Measurements from ENCODE around the gene EXOC3L1. TPM values are rescaled to one million over a fixed set of nuclear protein-coding genes. Genes with fewer than 3 reads are reported as not detected.

The EXOC3L1 gene
- polyA plus RNA-seq, 2 of the 4 experiments (the other 2 are of a cell fraction), result 0.06 TPM; not detected in 1

DNA sequence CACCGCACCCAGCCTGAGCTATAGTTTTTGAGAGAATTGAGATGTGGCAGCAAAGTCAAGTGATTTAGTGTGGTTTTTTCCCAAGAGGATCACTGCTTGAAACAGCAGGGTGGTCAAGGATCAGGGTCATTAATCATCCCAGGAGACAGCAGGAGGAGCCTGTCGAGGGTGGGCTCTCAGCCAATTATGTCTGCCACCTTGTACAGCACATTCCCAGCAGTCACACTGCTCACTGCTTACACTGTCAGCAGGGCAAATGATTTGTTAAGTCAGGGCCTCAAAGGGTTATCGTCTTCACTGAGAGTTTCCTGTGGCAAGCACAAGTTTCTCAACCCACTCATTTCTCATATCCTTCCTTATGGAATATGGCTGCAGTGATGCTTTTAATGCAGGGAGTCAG is 52.3 kb downstream of the EXOC3L1 start:
- FAIRE-seq, result no peak
- POLR2A ChIA-PET, result no interaction called here
- Histone ChIP-seq H3K27ac (no peak overlapping the region), H3K4me2 (no peak overlapping the region), H3K9me3 (no peaks in the 10 kb centered on the region), H3K4me3 (no peak overlapping the region), H3K4me1 (no peaks in the 10 kb centered on the region)
- no peak for TF ChIP-seq HOXB13 (CRISPR knock-in tag; IDR thresholded peaks at IDR 0.05; ENCODE audit: low read depth)
- no peak for TF ChIP-seq FOSL2 (IDR thresholded peaks at IDR 0.05)
- TF ChIP-seq FOSL2 (CRISPR knock-in tag; IDR thresholded peaks at IDR 0.05), result no peak
- TF ChIP-seq, protein P1, sequence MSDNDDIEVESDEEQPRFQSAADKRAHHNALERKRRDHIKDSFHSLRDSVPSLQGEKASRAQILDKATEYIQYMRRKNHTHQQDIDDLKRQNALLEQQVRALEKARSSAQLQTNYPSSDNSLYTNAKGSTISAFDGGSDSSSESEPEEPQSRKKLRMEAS (IDR thresholded peaks at IDR 0.05), result no peak
- no peak for TF ChIP-seq BHLHE40 (IDR thresholded peaks at IDR 0.05; ENCODE audit: low read depth, low read length)
- no peak for TF ChIP-seq NPAS2 (CRISPR knock-in tag; IDR thresholded peaks at IDR 0.05; ENCODE audit: borderline replicate concordance)
- TF ChIP-seq HOXB5 (CRISPR knock-in tag; IDR thresholded peaks at IDR 0.05), result no peak
- no peak for TF ChIP-seq ELK1 (IDR thresholded peaks at IDR 0.05; ENCODE audit: low read depth, low read length)
- TF ChIP-seq CHD2 (IDR thresholded peaks at IDR 0.05; ENCODE audit: low read length, partially characterized antibody), result no peak
- TF ChIP-seq HEYL (CRISPR knock-in tag; IDR thresholded peaks at IDR 0.05), result no peak
- TF ChIP-seq MYC (IDR thresholded peaks at IDR 0.05; ENCODE audit: borderline replicate concordance, low read length), result no peak
- no peak for TF ChIP-seq NR3C1 (IDR thresholded peaks at IDR 0.05)
- TF ChIP-seq CBX2 (IDR thresholded peaks at IDR 0.05; ENCODE audit: borderline replicate concordance, low read depth), result no peak
- TF ChIP-seq ESRRA (IDR thresholded peaks at IDR 0.05; ENCODE audit: borderline replicate concordance, low read length), result no peak
- no peak for TF ChIP-seq RARB (CRISPR knock-in tag; IDR thresholded peaks at IDR 0.05)
- no peak for TF ChIP-seq POLR2AphosphoS2 (conservative IDR thresholded peaks at IDR 0.05; ENCODE audit: low read length)
- TF ChIP-seq RNF2 (IDR thresholded peaks at IDR 0.05; ENCODE audit: borderline replicate concordance, low read depth), result no peak
- TF ChIP-seq, protein P2, sequence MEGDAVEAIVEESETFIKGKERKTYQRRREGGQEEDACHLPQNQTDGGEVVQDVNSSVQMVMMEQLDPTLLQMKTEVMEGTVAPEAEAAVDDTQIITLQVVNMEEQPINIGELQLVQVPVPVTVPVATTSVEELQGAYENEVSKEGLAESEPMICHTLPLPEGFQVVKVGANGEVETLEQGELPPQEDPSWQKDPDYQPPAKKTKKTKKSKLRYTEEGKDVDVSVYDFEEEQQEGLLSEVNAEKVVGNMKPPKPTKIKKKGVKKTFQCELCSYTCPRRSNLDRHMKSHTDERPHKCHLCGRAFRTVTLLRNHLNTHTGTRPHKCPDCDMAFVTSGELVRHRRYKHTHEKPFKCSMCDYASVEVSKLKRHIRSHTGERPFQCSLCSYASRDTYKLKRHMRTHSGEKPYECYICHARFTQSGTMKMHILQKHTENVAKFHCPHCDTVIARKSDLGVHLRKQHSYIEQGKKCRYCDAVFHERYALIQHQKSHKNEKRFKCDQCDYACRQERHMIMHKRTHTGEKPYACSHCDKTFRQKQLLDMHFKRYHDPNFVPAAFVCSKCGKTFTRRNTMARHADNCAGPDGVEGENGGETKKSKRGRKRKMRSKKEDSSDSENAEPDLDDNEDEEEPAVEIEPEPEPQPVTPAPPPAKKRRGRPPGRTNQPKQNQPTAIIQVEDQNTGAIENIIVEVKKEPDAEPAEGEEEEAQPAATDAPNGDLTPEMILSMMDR (IDR thresholded peaks at IDR 0.05), result no peak
- TF ChIP-seq EHMT2 (IDR thresholded peaks at IDR 0.05; ENCODE audit: low read depth), result no peak
- TF ChIP-seq CHD4 (IDR thresholded peaks at IDR 0.05; ENCODE audit: borderline replicate concordance), result no peak
- CTCF ChIA-PET, result interaction anchor here (0.7 to 15.6 kb wide), 7 partner anchors 17 to 177 kb away, joined by 3 to 193 read pairs (median 3); partner anchors contain the start of genes B3GNT9 and CES3
- 71% methylated on average over 3 of the region's 3 CpGs for WGBS (ENCODE audit: missing lambda C conversion rate)
- ATAC-seq, result no peak
- no peak for DNase-seq (ENCODE audit: low read depth in 1 of 2, low spot score in 1 of 2)

Small RNA genes lying within 50 kb of the gene (small RNA-seq; reads per million reads assigned to genes)
- gene MIR328, result 0 to 6.3 (median 2.0) reads per million in 6 experiments

Other genes starting within 250 kb of the EXOC3L1 start
- 3.8 and 4.1 TPM in 2 replicates for gene CES3, start 228.9 kb downstream of the EXOC3L1 start, polyA plus RNA-seq (2011; rRNA removed)
- 2.1 to 2.7 TPM (median 2.3 TPM) in 3 replicates for gene CES3, start 228.9 kb downstream of the EXOC3L1 start, polyA plus RNA-seq (2017; fragmentation: RNase III; extraction: RNeasy Plus Mini Kit Qiagen cat#74134 plus additional on column Dnase treatment)
- 3.5 and 4.4 TPM in 2 replicates for gene CES4A, start 201.5 kb downstream of the EXOC3L1 start, polyA plus RNA-seq (2011; rRNA removed)
- gene CES4A, start 201.5 kb downstream of the EXOC3L1 start, polyA plus RNA-seq (2017; fragmentation: RNase III; extraction: RNeasy Plus Mini Kit Qiagen cat#74134 plus additional on column Dnase treatment), result 2.5 to 3.5 TPM (median 2.8 TPM) in 3 replicates
- 35.9 and 61.3 TPM in 2 replicates for gene CBFB, start 161.0 kb downstream of the EXOC3L1 start, polyA plus RNA-seq (2011; rRNA removed)
- 26.0 to 29.3 TPM (median 27.7 TPM) in 3 replicates for gene CBFB, start 161.0 kb downstream of the EXOC3L1 start, polyA plus RNA-seq (2017; fragmentation: RNase III; extraction: RNeasy Plus Mini Kit Qiagen cat#74134 plus additional on column Dnase treatment)
- 37.6 and 48.6 TPM in 2 replicates for gene PHAF1, start 80.2 kb downstream of the EXOC3L1 start, polyA plus RNA-seq (2011; rRNA removed)
- 20.7 to 21.6 TPM (median 20.9 TPM) in 3 replicates for gene PHAF1, start 80.2 kb downstream of the EXOC3L1 start, polyA plus RNA-seq (2017; fragmentation: RNase III; extraction: RNeasy Plus Mini Kit Qiagen cat#74134 plus additional on column Dnase treatment)
- gene B3GNT9, start 39.1 kb downstream of the EXOC3L1 start, polyA plus RNA-seq (2011; rRNA removed), result 6.8 and 8.5 TPM in 2 replicates
- 6.7 to 9.3 TPM (median 9.0 TPM) in 3 replicates for gene B3GNT9, start 39.1 kb downstream of the EXOC3L1 start, polyA plus RNA-seq (2017; fragmentation: RNase III; extraction: RNeasy Plus Mini Kit Qiagen cat#74134 plus additional on column Dnase treatment)
- gene TRADD, start 30.2 kb downstream of the EXOC3L1 start, polyA plus RNA-seq (2011; rRNA removed), result 7.8 and 9.1 TPM in 2 replicates
- 13.2 to 15.2 TPM (median 15.2 TPM) in 3 replicates for gene TRADD, start 30.2 kb downstream of the EXOC3L1 start, polyA plus RNA-seq (2017; fragmentation: RNase III; extraction: RNeasy Plus Mini Kit Qiagen cat#74134 plus additional on column Dnase treatment)
- 5.4 and 5.6 TPM in 2 replicates for gene FBXL8, start 30.2 kb downstream of the EXOC3L1 start, polyA plus RNA-seq (2011; rRNA removed)
- gene FBXL8, start 30.2 kb downstream of the EXOC3L1 start, polyA plus RNA-seq (2017; fragmentation: RNase III; extraction: RNeasy Plus Mini Kit Qiagen cat#74134 plus additional on column Dnase treatment), result 12.5 to 14.4 TPM (median 13.1 TPM) in 3 replicates
- gene HSF4, start 25.4 kb downstream of the EXOC3L1 start, polyA plus RNA-seq (2011; rRNA removed), result 8.3 and 11.7 TPM in 2 replicates
- gene HSF4, start 25.4 kb downstream of the EXOC3L1 start, polyA plus RNA-seq (2017; fragmentation: RNase III; extraction: RNeasy Plus Mini Kit Qiagen cat#74134 plus additional on column Dnase treatment), result 15.3 to 22.0 TPM (median 18.9 TPM) in 3 replicates
- gene NOL3, start 19.6 kb downstream of the EXOC3L1 start, polyA plus RNA-seq (2011; rRNA removed), result 22.6 and 24.4 TPM in 2 replicates
- gene NOL3, start 19.6 kb downstream of the EXOC3L1 start, polyA plus RNA-seq (2017; fragmentation: RNase III; extraction: RNeasy Plus Mini Kit Qiagen cat#74134 plus additional on column Dnase treatment), result 38.5 to 41.3 TPM (median 39.1 TPM) in 3 replicates
- 7.2 and 7.5 TPM in 2 replicates for gene MATCAP1, start 6.2 kb downstream of the EXOC3L1 start, polyA plus RNA-seq (2011; rRNA removed)
- 16.1 to 23.5 TPM (median 20.8 TPM) in 3 replicates for gene MATCAP1, start 6.2 kb downstream of the EXOC3L1 start, polyA plus RNA-seq (2017; fragmentation: RNase III; extraction: RNeasy Plus Mini Kit Qiagen cat#74134 plus additional on column Dnase treatment)
- 65.1 and 71.8 TPM in 2 replicates for gene E2F4, start 2.0 kb upstream of the EXOC3L1 start, polyA plus RNA-seq (2011; rRNA removed)
- gene E2F4, start 2.0 kb upstream of the EXOC3L1 start, polyA plus RNA-seq (2017; fragmentation: RNase III; extraction: RNeasy Plus Mini Kit Qiagen cat#74134 plus additional on column Dnase treatment), result 66.0 to 69.6 TPM (median 66.6 TPM) in 3 replicates
- 0.62 and 1.0 TPM in 2 replicates for gene ELMO3, start 9.0 kb upstream of the EXOC3L1 start, polyA plus RNA-seq (2011; rRNA removed)
- gene ELMO3, start 9.0 kb upstream of the EXOC3L1 start, polyA plus RNA-seq (2017; fragmentation: RNase III; extraction: RNeasy Plus Mini Kit Qiagen cat#74134 plus additional on column Dnase treatment), result 1.3 to 1.5 TPM (median 1.4 TPM) in 3 replicates
- 70.2 and 73.5 TPM in 2 replicates for gene TMEM208, start 37.0 kb upstream of the EXOC3L1 start, polyA plus RNA-seq (2011; rRNA removed)
- gene TMEM208, start 37.0 kb upstream of the EXOC3L1 start, polyA plus RNA-seq (2017; fragmentation: RNase III; extraction: RNeasy Plus Mini Kit Qiagen cat#74134 plus additional on column Dnase treatment), result 103 to 114 TPM (median 114 TPM) in 3 replicates
- 16.1 and 18.1 TPM in 2 replicates for gene FHOD1, start 57.3 kb upstream of the EXOC3L1 start, polyA plus RNA-seq (2011; rRNA removed)
- 29.1 to 34.2 TPM (median 33.6 TPM) in 3 replicates for gene FHOD1, start 57.3 kb upstream of the EXOC3L1 start, polyA plus RNA-seq (2017; fragmentation: RNase III; extraction: RNeasy Plus Mini Kit Qiagen cat#74134 plus additional on column Dnase treatment)
- 0.83 and 1.1 TPM in 2 replicates for gene SLC9A5, start 58.8 kb upstream of the EXOC3L1 start, polyA plus RNA-seq (2011; rRNA removed)
- gene SLC9A5, start 58.8 kb upstream of the EXOC3L1 start, polyA plus RNA-seq (2017; fragmentation: RNase III; extraction: RNeasy Plus Mini Kit Qiagen cat#74134 plus additional on column Dnase treatment), result 1.6 to 2.6 TPM (median 2.5 TPM) in 3 replicates
- 10.0 and 17.7 TPM in 2 replicates for gene PLEKHG4, start 89.4 kb upstream of the EXOC3L1 start, polyA plus RNA-seq (2011; rRNA removed)
- gene PLEKHG4, start 89.4 kb upstream of the EXOC3L1 start, polyA plus RNA-seq (2017; fragmentation: RNase III; extraction: RNeasy Plus Mini Kit Qiagen cat#74134 plus additional on column Dnase treatment), result 15.6 to 16.6 TPM (median 15.9 TPM) in 3 replicates
- gene KCTD19, start 136.6 kb upstream of the EXOC3L1 start, polyA plus RNA-seq (2011; rRNA removed), result 1.1 and 2.4 TPM in 2 replicates
- gene KCTD19, start 136.6 kb upstream of the EXOC3L1 start, polyA plus RNA-seq (2017; fragmentation: RNase III; extraction: RNeasy Plus Mini Kit Qiagen cat#74134 plus additional on column Dnase treatment), result 0.57 to 1.00 TPM (median 0.76 TPM) in 3 replicates
- 0.57 and 0.93 TPM in 2 replicates for gene LRRC36, start 136.7 kb upstream of the EXOC3L1 start, polyA plus RNA-seq (2011; rRNA removed)
- gene LRRC36, start 136.7 kb upstream of the EXOC3L1 start, polyA plus RNA-seq (2017; fragmentation: RNase III; extraction: RNeasy Plus Mini Kit Qiagen cat#74134 plus additional on column Dnase treatment), result 0.25 to 0.48 TPM (median 0.44 TPM) in 3 replicates
- gene TPPP3, start 203.4 kb upstream of the EXOC3L1 start, polyA plus RNA-seq (2011; rRNA removed), result 9.4 and 10.6 TPM in 2 replicates
- 8.7 to 10.9 TPM (median 9.6 TPM) in 3 replicates for gene TPPP3, start 203.4 kb upstream of the EXOC3L1 start, polyA plus RNA-seq (2017; fragmentation: RNase III; extraction: RNeasy Plus Mini Kit Qiagen cat#74134 plus additional on column Dnase treatment)
- gene ZDHHC1, start 226.3 kb upstream of the EXOC3L1 start, polyA plus RNA-seq (2011; rRNA removed), result 3.5 and 3.8 TPM in 2 replicates
- 5.0 to 7.2 TPM (median 5.9 TPM) in 3 replicates for gene ZDHHC1, start 226.3 kb upstream of the EXOC3L1 start, polyA plus RNA-seq (2017; fragmentation: RNase III; extraction: RNeasy Plus Mini Kit Qiagen cat#74134 plus additional on column Dnase treatment)
- 0.53 and 0.75 TPM in 2 replicates for gene HSD11B2, start 241.0 kb upstream of the EXOC3L1 start, polyA plus RNA-seq (2011; rRNA removed)
- 0.93 to 1.6 TPM (median 1.2 TPM) in 3 replicates for gene HSD11B2, start 241.0 kb upstream of the EXOC3L1 start, polyA plus RNA-seq (2017; fragmentation: RNase III; extraction: RNeasy Plus Mini Kit Qiagen cat#74134 plus additional on column Dnase treatment)

Data from A549 (cell line).